Skeletal muscle satellite cell (primary cell): ENCODE data around the gene LMTK3.

Source experiments
- H3K27me3 ChIP-seq: 2 replicates; pipeline ENCODE4 v1.7.0; 2013; ENCODE audit warnings: low read length; ENCODE audit not compliant: control insufficient read depth, insufficient read depth
- H3K36me3 ChIP-seq: 2 replicates; pipeline ENCODE4 v1.7.0; 2013; ENCODE audit warnings: mild to moderate bottlenecking, control low read depth, low read length; ENCODE audit not compliant: insufficient read depth
- H3K4me1 ChIP-seq: 2 replicates; pipeline ENCODE4 v1.7.0; 2013; ENCODE audit warnings: low read length; ENCODE audit not compliant: control insufficient read depth, insufficient read depth
- H3K4me2 ChIP-seq: 2 replicates; pipeline ENCODE4 v1.7.0; 2013; ENCODE audit warnings: mild to moderate bottlenecking, low read length
- H3K4me3 ChIP-seq: 2 replicates; pipeline ENCODE4 v1.7.0; 2013; ENCODE audit warnings: low read length
- H3K9ac ChIP-seq: 2 replicates; pipeline ENCODE4 v1.7.0; 2013; ENCODE audit warnings: mild to moderate bottlenecking, low read depth, low read length, moderate library complexity
- H3K9me3 ChIP-seq: replicated peaks from 2 replicates; pipeline ENCODE4 v1.7.0; 2013; ENCODE audit warnings: mild to moderate bottlenecking, control low read depth, low read length

Gene LMTK3

DNA sequence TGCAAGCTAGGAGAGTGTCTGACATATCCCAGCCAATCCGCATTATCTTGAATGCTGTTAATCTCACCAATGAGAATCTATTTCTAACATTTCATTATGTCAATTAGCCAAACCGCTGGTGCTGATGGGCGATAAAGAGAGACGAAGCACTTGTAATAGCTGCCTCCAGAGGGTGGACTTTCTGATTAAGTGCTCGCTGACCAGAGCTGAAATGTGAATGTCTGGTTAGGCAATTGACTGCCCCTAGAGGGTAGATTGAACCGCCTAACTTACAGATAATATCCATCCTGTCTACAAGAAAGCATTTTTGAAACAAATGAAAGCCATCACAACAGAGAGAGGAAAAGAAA lies 66.4 kb downstream of the LMTK3 start:
- Histone ChIP-seq H3K36me3 (peaks cover 28% of the 10 kb centered on the region), H3K27me3 (peaks cover 16% of the 10 kb centered on the region), H3K9ac (peak overlapping the region; percentile 96), H3K4me3 (peak overlapping the region; percentile 95), H3K4me1 (peaks cover 19% of the 10 kb centered on the region), H3K9me3 (no peaks in the 10 kb centered on the region), H3K4me2 (peak overlapping the region; percentile 87)

DNA sequence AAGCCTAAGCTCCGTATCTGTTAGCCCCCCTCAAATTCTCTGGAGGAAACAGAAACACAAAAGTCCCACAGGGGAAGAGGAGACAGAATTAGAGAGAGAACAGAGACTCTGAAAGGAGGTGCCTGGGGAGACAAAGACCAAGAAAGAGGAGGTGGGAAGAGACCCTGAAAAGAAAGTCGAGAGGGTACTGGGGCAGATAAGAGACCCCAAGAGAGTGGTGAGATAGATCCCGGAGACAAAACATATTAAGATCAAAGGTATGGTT lies 66.8 kb downstream of the LMTK3 start:
- Histone ChIP-seq H3K9me3 (no peaks in the 10 kb centered on the region), H3K36me3 (peaks cover 24% of the 10 kb centered on the region), H3K27me3 (peaks cover 16% of the 10 kb centered on the region), H3K4me1 (peaks cover 19% of the 10 kb centered on the region), H3K4me2 (peak overlapping the region; percentile 87), H3K4me3 (peak overlapping the region; percentile 95), H3K9ac (peak overlapping the region; percentile 13)

DNA sequence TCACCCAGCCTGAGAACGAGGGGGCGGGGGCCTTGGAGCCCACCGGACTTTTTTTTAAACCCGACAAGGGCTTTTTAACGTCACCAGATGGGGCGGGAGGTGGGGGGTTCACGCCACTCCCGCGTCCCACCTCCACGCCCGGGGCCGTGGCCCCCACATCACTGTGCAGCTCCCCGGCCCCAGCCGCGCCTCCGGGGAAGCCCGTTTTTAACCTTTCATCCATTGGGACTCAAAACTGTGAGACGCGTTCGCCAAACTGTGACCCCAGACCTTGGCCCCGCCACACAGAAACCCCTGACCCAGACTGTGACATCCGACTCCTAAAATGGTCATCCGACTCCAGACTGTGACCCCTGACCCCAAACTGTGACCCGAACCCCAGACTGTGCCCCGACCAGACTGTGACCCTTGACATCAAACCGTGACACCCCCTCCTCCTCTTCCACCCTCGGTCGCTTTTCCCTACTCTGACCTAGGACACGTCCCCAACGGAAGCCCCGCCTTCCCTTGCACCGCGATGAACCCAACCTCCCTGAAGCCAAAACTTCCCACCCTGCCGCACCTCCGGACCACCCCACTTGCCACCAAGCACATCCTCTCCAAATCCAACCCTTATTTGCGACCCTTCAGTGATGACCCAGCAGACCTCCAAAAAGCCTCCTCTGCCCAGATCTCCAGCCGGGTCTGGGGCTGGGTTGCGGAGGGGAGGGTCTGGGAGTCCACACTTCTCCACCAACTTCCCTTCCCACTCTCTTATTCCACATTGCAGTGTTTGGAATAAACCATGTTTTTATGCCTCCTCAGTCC lies 67.3 kb downstream of the LMTK3 start:
- H3K4me3 ChIP-seq = peak overlapping the region; percentile 95
- no peaks in the 10 kb centered on the region for H3K9me3 ChIP-seq
- H3K4me1 ChIP-seq = peaks cover 19% of the 10 kb centered on the region
- H3K36me3 ChIP-seq = peaks cover 20% of the 10 kb centered on the region
- H3K27me3 ChIP-seq = peaks cover 16% of the 10 kb centered on the region
- H3K9ac ChIP-seq = peak overlapping the region; percentile 13
- peak overlapping the region; percentile 87 for H3K4me2 ChIP-seq

DNA sequence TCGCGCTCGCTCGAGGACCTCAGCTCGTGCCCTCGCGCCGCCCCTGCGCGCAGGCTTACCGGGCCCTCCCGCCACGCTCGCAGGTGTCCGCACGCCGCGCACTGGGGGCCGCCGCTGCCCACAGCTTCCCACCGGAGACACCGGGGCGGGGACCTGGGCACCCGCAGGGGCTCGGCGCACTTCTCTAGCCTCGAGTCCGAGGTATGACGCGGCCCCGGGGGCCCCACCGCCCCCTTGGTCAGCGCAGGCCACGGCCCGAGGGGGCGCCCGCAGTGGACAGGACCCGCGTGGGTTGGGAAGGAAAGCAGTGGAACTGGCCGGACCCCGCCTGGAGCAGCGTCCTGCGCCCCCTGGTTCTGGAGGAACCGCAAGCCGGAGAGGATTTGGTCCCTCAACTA lies 67.9 kb downstream of the LMTK3 start:
- Histone ChIP-seq H3K4me2 (peak overlapping the region; percentile 87), H3K9ac (no peak overlapping the region), H3K9me3 (no peaks in the 10 kb centered on the region), H3K4me3 (no peak overlapping the region), H3K27me3 (peaks cover 16% of the 10 kb centered on the region), H3K36me3 (peaks cover 14% of the 10 kb centered on the region), H3K4me1 (peaks cover 19% of the 10 kb centered on the region)

DNA sequence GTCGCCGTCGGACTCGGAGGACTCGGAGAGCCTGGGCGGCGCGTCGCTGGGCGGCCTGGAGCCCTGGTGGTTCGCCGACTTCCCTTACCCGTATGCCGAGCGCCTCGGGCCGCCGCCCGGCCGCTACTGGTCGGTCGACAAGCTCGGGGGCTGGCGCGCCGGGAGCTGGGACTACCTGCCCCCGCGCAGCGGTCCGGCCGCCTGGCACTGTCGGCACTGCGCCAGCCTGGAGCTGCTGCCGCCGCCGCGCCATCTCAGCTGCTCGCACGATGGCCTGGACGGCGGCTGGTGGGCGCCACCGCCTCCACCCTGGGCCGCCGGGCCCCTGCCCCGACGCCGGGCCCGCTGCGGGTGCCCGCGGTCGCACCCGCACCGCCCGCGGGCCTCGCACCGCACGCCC lies 68.4 kb downstream of the LMTK3 start:
- Histone ChIP-seq H3K27me3 (peaks cover 16% of the 10 kb centered on the region), H3K36me3 (peaks cover 9% of the 10 kb centered on the region), H3K4me2 (peak overlapping the region; percentile 63), H3K9me3 (no peaks in the 10 kb centered on the region), H3K4me3 (peak overlapping the region; percentile 30), H3K4me1 (peaks cover 19% of the 10 kb centered on the region), H3K9ac (no peak overlapping the region)

DNA sequence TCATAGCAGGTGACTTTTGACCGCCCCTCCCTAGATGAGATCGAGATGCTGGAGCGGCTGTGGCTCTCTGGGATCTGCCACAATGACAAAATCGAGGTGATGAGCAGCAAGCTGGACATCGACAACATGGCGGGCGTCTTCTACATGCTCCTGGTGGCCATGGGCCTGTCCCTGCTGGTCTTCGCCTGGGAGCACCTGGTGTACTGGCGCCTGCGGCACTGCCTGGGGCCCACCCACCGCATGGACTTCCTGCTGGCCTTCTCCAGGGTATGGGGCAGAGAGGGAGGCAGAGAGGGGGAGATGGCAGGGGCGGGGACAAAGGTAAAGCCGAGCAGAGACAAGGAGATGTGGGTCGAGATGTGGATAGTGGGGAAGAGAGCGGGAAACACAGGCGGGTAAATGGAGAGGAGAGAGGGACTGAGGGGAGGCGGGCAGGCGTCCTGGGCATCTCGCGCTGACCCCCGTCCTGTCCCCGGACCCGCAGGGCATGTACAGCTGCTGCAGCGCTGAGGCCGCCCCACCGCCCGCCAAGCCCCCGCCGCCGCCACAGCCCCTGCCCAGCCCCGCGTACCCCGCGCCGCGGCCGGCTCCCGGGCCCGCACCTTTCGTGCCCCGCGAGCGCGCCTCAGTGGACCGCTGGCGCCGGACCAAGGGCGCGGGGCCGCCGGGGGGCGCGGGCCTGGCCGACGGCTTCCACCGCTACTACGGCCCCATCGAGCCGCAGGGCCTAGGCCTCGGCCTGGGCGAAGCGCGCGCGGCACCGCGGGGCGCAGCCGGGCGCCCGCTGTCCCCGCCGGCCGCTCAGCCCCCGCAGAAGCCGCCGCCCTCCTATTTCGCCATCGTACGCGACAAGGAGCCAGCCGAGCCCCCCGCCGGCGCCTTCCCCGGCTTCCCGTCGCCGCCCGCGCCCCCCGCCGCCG lies 69.3 kb downstream of the LMTK3 start:
- no peak overlapping the region for H3K4me2 ChIP-seq
- peaks cover 16% of the 10 kb centered on the region for H3K27me3 ChIP-seq
- no peak overlapping the region for H3K9ac ChIP-seq
- peaks cover 2% of the 10 kb centered on the region for H3K36me3 ChIP-seq
- H3K4me3 ChIP-seq = no peak overlapping the region
- no peaks in the 10 kb centered on the region for H3K9me3 ChIP-seq
- H3K4me1 ChIP-seq = peaks cover 19% of the 10 kb centered on the region

DNA sequence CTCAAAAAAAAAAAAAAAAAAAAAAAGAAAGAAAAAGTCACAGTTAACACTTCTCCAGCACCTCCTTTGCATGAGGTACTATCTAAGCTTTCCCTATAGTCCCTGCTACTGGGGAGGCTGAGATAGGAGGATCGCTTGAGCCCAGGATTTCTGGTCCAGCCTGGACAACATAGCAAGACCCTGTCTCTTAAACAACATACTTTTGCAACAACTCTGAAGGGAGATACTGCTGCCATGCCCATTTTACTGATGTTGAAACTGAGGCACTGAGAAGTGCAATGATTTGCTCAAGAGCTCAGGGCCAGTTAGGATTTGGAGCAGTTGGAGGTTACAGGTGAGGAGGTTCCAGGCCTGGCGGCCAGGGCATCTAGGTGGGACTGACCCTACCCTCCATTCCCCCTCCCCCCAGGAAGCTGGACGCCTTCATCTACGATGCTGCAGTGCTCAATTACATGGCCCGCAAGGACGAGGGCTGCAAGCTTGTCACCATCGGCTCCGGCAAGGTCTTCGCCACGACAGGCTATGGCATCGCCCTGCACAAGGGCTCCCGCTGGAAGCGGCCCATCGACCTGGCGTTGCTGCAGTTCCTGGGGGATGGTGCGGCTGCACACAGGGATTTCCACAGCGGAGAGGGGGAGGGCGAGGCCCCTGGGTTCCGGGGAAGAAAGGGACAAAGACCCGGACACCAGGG lies 70.1 kb downstream of the LMTK3 start:
- peaks cover 16% of the 10 kb centered on the region for H3K27me3 ChIP-seq
- peaks cover 17% of the 10 kb centered on the region for H3K4me1 ChIP-seq
- no peaks in the 10 kb centered on the region for H3K9me3 ChIP-seq
- no peak overlapping the region for H3K4me3 ChIP-seq
- H3K36me3 ChIP-seq = no peaks in the 10 kb centered on the region
- no peak overlapping the region for H3K4me2 ChIP-seq
- H3K9ac ChIP-seq = no peak overlapping the region

DNA sequence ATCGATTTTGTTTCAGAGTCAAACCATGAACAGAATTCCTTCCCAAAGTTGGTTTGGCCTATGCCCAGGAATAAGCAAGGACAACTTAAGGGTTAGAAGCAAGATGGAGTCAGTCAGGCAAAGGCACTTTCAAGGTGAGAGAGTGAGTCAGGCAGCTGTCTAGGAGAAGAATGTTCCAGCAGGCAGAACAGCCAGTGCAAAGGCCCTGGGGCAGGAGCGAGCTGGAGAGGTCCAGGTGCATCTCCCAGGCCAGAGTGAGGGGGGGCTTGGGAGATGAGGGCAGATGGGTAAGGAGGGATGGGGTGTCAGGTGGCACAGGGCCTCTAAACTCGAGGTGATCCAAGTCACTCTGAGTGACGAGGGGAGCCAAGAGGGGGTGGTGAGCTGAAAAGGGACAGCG lies 75.0 kb downstream of the LMTK3 start:
- no peak overlapping the region for H3K9ac ChIP-seq
- no peaks in the 10 kb centered on the region for H3K9me3 ChIP-seq
- peaks cover 3% of the 10 kb centered on the region for H3K27me3 ChIP-seq
- no peaks in the 10 kb centered on the region for H3K36me3 ChIP-seq
- H3K4me2 ChIP-seq = no peak overlapping the region
- H3K4me3 ChIP-seq = no peak overlapping the region
- H3K4me1 ChIP-seq = no peaks in the 10 kb centered on the region
